Naive thymus-derived CD4-positive, alpha-beta T cell (primary cell): ENCODE results near the gene CHD3. TPM values are rescaled to one million over a fixed set of nuclear protein-coding genes. Genes with fewer than 3 reads are reported as not detected.

Experiments used
- ATAC-seq: fragments of 150-1000 bp; cut with Tn5 transposase; 2 replicates; pipeline ENCODE4 v1.10.0; 2021; ENCODE audit warnings: mild to moderate bottlenecking, moderate library complexity
- CTCF ChIA-PET: fragments of 350-600 bp; sonication (Branson Sonifier 250); formaldehyde crosslinking; loops from one replicate; lab custom pipeline; 2021; ENCODE audit warnings: antibody characterized with exemption; lab: Charles Lee
- POLR2A ChIA-PET: fragments of 350-600 bp; sonication (Branson Sonifier 250); formaldehyde crosslinking; loops from one replicate; lab custom pipeline; 2021; ENCODE audit warnings: antibody characterized with exemption, inconsistent platforms; lab: Charles Lee
- DNase-seq, 9 donors: peaks; one replicate each; pipeline versions ENCODE4 v3.0.0 to v3.0.0-alpha.2; 2020 to 2022; ENCODE audit warnings: mixed read lengths in 1 of 9
- H3K27ac ChIP-seq: one replicate; pipeline ENCODE4 v1.7.0; 2013; ENCODE audit warnings: mild to moderate bottlenecking, low read depth, low read length, moderate library complexity
- H3K27me3 ChIP-seq, 2 donors: one replicate each; pipeline ENCODE4 v1.7.0; 2013; ENCODE audit warnings: low read length in 2 of 2, mild to moderate bottlenecking in 2 of 2, moderate library complexity in 2 of 2; ENCODE audit not compliant: control insufficient read depth in 2 of 2, insufficient read depth in 2 of 2
- H3K36me3 ChIP-seq, 3 experiments: 1 replicate in 2 of 3; 2 replicates in 1 of 3; pipeline ENCODE4 v1.7.0; 2013; ENCODE audit warnings: low read length in 3 of 3, mild to moderate bottlenecking in 3 of 3, moderate library complexity in 1 of 3; ENCODE audit not compliant: insufficient read depth in 3 of 3, control insufficient read depth in 2 of 3
- H3K4me1 ChIP-seq, 2 donors: one replicate each; pipeline ENCODE4 v1.7.0; 2013; ENCODE audit warnings: low read length in 2 of 2, mild to moderate bottlenecking in 2 of 2, moderate library complexity in 1 of 2; ENCODE audit not compliant: control insufficient read depth in 2 of 2, insufficient read depth in 2 of 2
- H3K4me3 ChIP-seq: 2 replicates; pipeline ENCODE4 v1.7.0; 2013; ENCODE audit warnings: mild to moderate bottlenecking, low read length
- H3K9me3 ChIP-seq, 3 experiments: 1 replicate in 2 of 3; 2 replicates in 1 of 3; pipeline ENCODE4 v1.7.0; 2013; ENCODE audit warnings: low read length in 3 of 3; ENCODE audit not compliant: control insufficient read depth in 2 of 3
- H3K27ac Mint-ChIP-seq, 9 donors: one replicate each; pipeline ENCODE4 v1.8.0; 2020 to 2022; ENCODE audit warnings: mixed read lengths in 9 of 9, mild to moderate bottlenecking in 8 of 9, moderate library complexity in 5 of 9, inconsistent platforms in 2 of 9
- H3K27me3 Mint-ChIP-seq, 5 donors: one replicate each; pipeline ENCODE4 v1.8.0; 2021 to 2022; ENCODE audit warnings: mixed read lengths in 5 of 5, mild to moderate bottlenecking in 1 of 5
- H3K36me3 Mint-ChIP-seq, 5 donors: one replicate each; pipeline ENCODE4 v1.8.0; 2020 to 2022; ENCODE audit warnings: mixed read lengths in 5 of 5, mild to moderate bottlenecking in 3 of 5, inconsistent platforms in 1 of 5
- H3K4me1 Mint-ChIP-seq, 7 donors: one replicate each; pipeline ENCODE4 v1.8.0; 2020 to 2022; ENCODE audit warnings: mixed read lengths in 7 of 7, mild to moderate bottlenecking in 3 of 7, inconsistent platforms in 1 of 7
- H3K4me3 Mint-ChIP-seq, 10 donors: one replicate each; pipeline ENCODE4 v1.8.0; 2020 to 2022; ENCODE audit warnings: mild to moderate bottlenecking in 10 of 10, mixed read lengths in 10 of 10, moderate library complexity in 6 of 10, inconsistent platforms in 2 of 10
- H3K9me3 Mint-ChIP-seq, 11 donors: one replicate each; pipeline ENCODE4 v1.8.0; 2020 to 2022; ENCODE audit warnings: mixed read lengths in 11 of 11, mild to moderate bottlenecking in 4 of 11, inconsistent platforms in 1 of 11, moderate library complexity in 1 of 11
- intact Hi-C, 2 donors: fragments of 100-400 bp; cut with micrococcal nuclease; formaldehyde crosslinking; loops; one replicate each; pipeline ENCODE4 v1.15.1; 2023
- polyA plus RNA-seq, 2 donors: library from polyadenylated mRNA; unstranded; fragments of 300-500 nt; fragmentation: Illumina TruSeq; gene quantifications; one replicate each; pipeline ENCODE4 v1.2.3, GENCODE V29; 2021
- total RNA-seq, 6 experiments: library from RNA in 5 of 6; stranded (reverse) in 5 of 6; gene quantifications; 1 replicate in 5 of 6; 2 replicates in 1 of 6; pipeline ENCODE4 v1.2.3 and lab custom pipeline; 2021 to 2026

CHD3 gene
- total and polyA plus RNA-seq, 7 experiments from 2014 or later: 12.7 to 417 (median 247) TPM

- Histone ChIP-seq H3K9me3 (no peaks in the 10 kb centered on the region), H3K4me3 (peak overlapping the region; percentile 66), H3K4me1 (peaks cover 20 to 28% of the 10 kb centered on the region in 2 donors), H3K27ac (peak overlapping the region; percentile 88), H3K27me3 (no peaks in the 10 kb centered on the region), H3K36me3 (peaks cover 0 to 14% (median 0%) of the 10 kb centered on the region in 3 experiments)
- peaks cover 0 to 19% (median 0%) of the 10 kb centered on the region in 5 donors for H3K36me3 Mint-ChIP-seq
- H3K4me3 Mint-ChIP-seq: peak overlapping the region; percentile 95 to 100 (median 96)
- no peaks in the 10 kb centered on the region for H3K27me3 Mint-ChIP-seq
- DNase-seq (no peak), ATAC-seq (no peak)
- ChIA-PET POLR2A (interaction anchor here (0.6 to 4.9 kb wide), 9 partner anchors 8 to 358 kb away, joined by 3 to 74 read pairs (median 4); partner anchors contain the start of genes CYB5D1, NAA38 and RNF227), CTCF (interaction anchor here (0.6 to 3.3 kb wide), 6 partner anchors 12 to 670 kb away, joined by 3 to 22 read pairs (median 4); partner anchors contain the start of genes CYB5D1, NAA38 and RNF227)
- H3K9me3 Mint-ChIP-seq: peaks cover 0 to 3% (median 0%) of the 10 kb centered on the region in 11 donors
- intact Hi-C loops: loop anchor here (5.0 to 10.0 kb wide), 5 partner anchors 44 to 504 kb away; partner anchors contain the start of genes CHD3 (in 1 of the 2), NDEL1 (in 1 of the 2), POLR2A (in 1 of the 2) and RPL26 (in 1 of the 2)
- H3K27ac Mint-ChIP-seq: peak overlapping the region; percentile 82 to 98 (median 96)
- peaks cover 37 to 62% (median 53%) of the 10 kb centered on the region in 7 donors for H3K4me1 Mint-ChIP-seq
Measured at GRCh38 chr17:7930841-7931631, 42.4 kb downstream of the CHD3 start.

GRCh38 chr17:7931709-7932482 lies 43.3 kb downstream of the CHD3 start, which contains the start of the genes CNTROB and TRAPPC1:
CNTROB (plus strand) TSS chr17:7932206; CDS start chr17:7933080, 874 bp downstream.
TRAPPC1 (minus strand) TSS chr17:7931946; CDS start chr17:7931829, 117 bp downstream.
- Mint-ChIP-seq H3K27me3 (no peaks in the 10 kb centered on the region), H3K36me3 (peaks cover 0 to 24% (median 7%) of the 10 kb centered on the region in 5 donors), H3K27ac (peak within 1 kb of the TSS; percentile 82 to 99 (median 96)), H3K4me3 (peak within 1 kb of the TSS; percentile 95 to 100 (median 96)), H3K9me3 (peaks cover 0 to 3% (median 0%) of the 10 kb centered on the region in 11 donors), H3K4me1 (peaks cover 31 to 60% (median 54%) of the 10 kb centered on the region in 7 donors)
- peak within 1 kb of the TSS; percentile 66 for H3K4me3 ChIP-seq
- peaks cover 0 to 23% (median 0%) of the 10 kb centered on the region in 3 experiments for H3K36me3 ChIP-seq
- intact Hi-C loops: loop anchor here (1.0 to 10.0 kb wide), 12 partner anchors 10 to 503 kb away; partner anchors contain the start of genes NAA38 (in 2 of the 2), CHD3 (in 1 of the 2), KDM6B (in 1 of the 2) and NDEL1 (in 1 of the 2)
- H3K27me3 ChIP-seq: no peaks in the 10 kb centered on the region
- ChIA-PET CTCF (interaction anchor here (0.6 to 3.3 kb wide), 10 partner anchors 13 to 671 kb away, joined by 3 to 22 read pairs (median 4); partner anchors contain the start of genes CYB5D1, NAA38 and RNF227), POLR2A (interaction anchor here (0.6 to 4.9 kb wide), 17 partner anchors 9 to 468 kb away, joined by 3 to 74 read pairs (median 3); partner anchors contain the start of genes CYB5D1, NAA38 and RNF227)
- H3K4me1 ChIP-seq: peaks cover 20 to 28% of the 10 kb centered on the region in 2 donors
- ATAC-seq: peak; percentile 98
- H3K9me3 ChIP-seq: no peaks in the 10 kb centered on the region
- DNase-seq: peak; percentile 97 to 100 (median 99)
- peak within 1 kb of the TSS; percentile 88 for H3K27ac ChIP-seq

- Histone ChIP-seq H3K9me3 (no peaks in the 10 kb centered on the region), H3K36me3 (peaks cover 0 to 25% (median 0%) of the 10 kb centered on the region in 3 experiments), H3K4me3 (peak overlapping the region; percentile 66), H3K27me3 (no peaks in the 10 kb centered on the region), H3K4me1 (peaks cover 20 to 28% of the 10 kb centered on the region in 2 donors), H3K27ac (peak overlapping the region; percentile 88)
- DNase-seq: peak in 1 of 9 donors; percentile 13
- intact Hi-C loops: loop anchor here (1.0 to 10.0 kb wide), 12 partner anchors 10 to 502 kb away; partner anchors contain the start of genes NAA38 (in 2 of the 2), CHD3 (in 1 of the 2), KDM6B (in 1 of the 2) and NDEL1 (in 1 of the 2)
- Mint-ChIP-seq H3K9me3 (peaks cover 0 to 3% (median 0%) of the 10 kb centered on the region in 11 donors), H3K4me1 (peaks cover 31 to 62% (median 54%) of the 10 kb centered on the region in 7 donors), H3K36me3 (peaks cover 0 to 24% (median 11%) of the 10 kb centered on the region in 5 donors), H3K4me3 (peak overlapping the region; percentile 95 to 100 (median 96)), H3K27ac (peak overlapping the region; percentile 82 to 99 (median 96)), H3K27me3 (no peaks in the 10 kb centered on the region)
- ChIA-PET POLR2A (interaction anchor here (0.5 to 4.9 kb wide), 17 partner anchors 10 to 849 kb away, joined by 3 to 74 read pairs (median 3); partner anchors contain the start of genes CYB5D1, NAA38, RNF227 and TP53), CTCF (interaction anchor here (0.8 to 3.3 kb wide), 9 partner anchors 12 to 109 kb away, joined by 3 to 22 read pairs (median 4); partner anchors contain the start of genes CYB5D1, NAA38 and RNF227)
- ATAC-seq: peak; percentile 29
Measured at GRCh38 chr17:7932483-7932891, 43.9 kb downstream of the CHD3 start.

GRCh38 chr17:7932949-7933348 lies 44.4 kb downstream of the CHD3 start:
- Histone ChIP-seq H3K27me3 (no peaks in the 10 kb centered on the region), H3K4me3 (peak overlapping the region; percentile 66), H3K4me1 (peaks cover 20 to 28% of the 10 kb centered on the region in 2 donors), H3K36me3 (peaks cover 0 to 26% (median 0%) of the 10 kb centered on the region in 3 experiments), H3K9me3 (no peaks in the 10 kb centered on the region), H3K27ac (peak overlapping the region; percentile 88)
- Mint-ChIP-seq H3K4me3 (peak overlapping the region; percentile 95 to 100 (median 96)), H3K4me1 (peaks cover 31 to 62% (median 53%) of the 10 kb centered on the region in 7 donors), H3K27me3 (no peaks in the 10 kb centered on the region), H3K9me3 (peaks cover 0 to 3% (median 0%) of the 10 kb centered on the region in 11 donors), H3K36me3 (peaks cover 0 to 23% (median 11%) of the 10 kb centered on the region in 5 donors), H3K27ac (peak overlapping the region; percentile 82 to 99 (median 96))
- ATAC-seq (no peak), DNase-seq (peak in 1 of 9 donors; percentile 10)
- CTCF ChIA-PET: interaction anchor here (0.5 to 3.3 kb wide), 12 partner anchors 9 to 332 kb away, joined by 3 to 22 read pairs (median 4); partner anchors contain the start of genes CYB5D1 and NAA38
- POLR2A ChIA-PET: interaction anchor here (0.5 to 4.9 kb wide), 14 partner anchors 10 to 1019 kb away, joined by 3 to 74 read pairs (median 4); partner anchors contain the start of genes CYB5D1, NAA38, RNF227 and TP53
- intact Hi-C loops: loop anchor here (1.0 to 10.0 kb wide), 12 partner anchors 11 to 502 kb away; partner anchors contain the start of genes NAA38 (in 2 of the 2), CHD3 (in 1 of the 2), KDM6B (in 1 of the 2) and NDEL1 (in 1 of the 2)

- POLR2A ChIA-PET: interaction anchor here (1.6 kb wide), 1 partner anchor 8 kb away, joined by 4 read pairs; no protein-coding TSS in a partner anchor
- no peak overlapping the region for H3K27ac ChIP-seq
- intact Hi-C loops: loop anchor here in 1 of 2 donors (10.0 kb wide), 2 partner anchors 251 to 499 kb away; partner anchors contain the start of genes NDEL1, TP53 and WRAP53
- ATAC-seq (no peak), DNase-seq (no peak)
- H3K36me3 ChIP-seq: peaks cover 0 to 47% (median 4%) of the 10 kb centered on the region in 3 experiments
- CTCF ChIA-PET: interaction anchor here (0.6 to 1.0 kb wide), 3 partner anchors 53 to 135 kb away, joined by 3 read pairs; no protein-coding TSS in a partner anchor
- Mint-ChIP-seq H3K27ac (no peak overlapping the region), H3K4me3 (no peak overlapping the region), H3K36me3 (peaks cover 8 to 40% (median 22%) of the 10 kb centered on the region in 5 donors), H3K27me3 (no peaks in the 10 kb centered on the region), H3K9me3 (peaks cover 0 to 3% (median 0%) of the 10 kb centered on the region in 11 donors), H3K4me1 (peaks cover 26 to 50% (median 42%) of the 10 kb centered on the region in 7 donors)
- peaks cover 18 to 24% of the 10 kb centered on the region in 2 donors for H3K4me1 ChIP-seq
- H3K4me3 ChIP-seq: no peak overlapping the region
- no peaks in the 10 kb centered on the region for H3K9me3 ChIP-seq
- H3K27me3 ChIP-seq: no peaks in the 10 kb centered on the region
Measured at GRCh38 chr17:7935859-7936258, 47.3 kb downstream of the CHD3 start.
